ENCODE measurements around the gene LSM14A. TPM values are rescaled to one million over a fixed set of nuclear protein-coding genes. Genes with fewer than 3 reads are reported as not detected.

LSM14A gene
- total RNA-seq, 2 donors from 2014 or later: 145 to 189 TPM

DNA sequence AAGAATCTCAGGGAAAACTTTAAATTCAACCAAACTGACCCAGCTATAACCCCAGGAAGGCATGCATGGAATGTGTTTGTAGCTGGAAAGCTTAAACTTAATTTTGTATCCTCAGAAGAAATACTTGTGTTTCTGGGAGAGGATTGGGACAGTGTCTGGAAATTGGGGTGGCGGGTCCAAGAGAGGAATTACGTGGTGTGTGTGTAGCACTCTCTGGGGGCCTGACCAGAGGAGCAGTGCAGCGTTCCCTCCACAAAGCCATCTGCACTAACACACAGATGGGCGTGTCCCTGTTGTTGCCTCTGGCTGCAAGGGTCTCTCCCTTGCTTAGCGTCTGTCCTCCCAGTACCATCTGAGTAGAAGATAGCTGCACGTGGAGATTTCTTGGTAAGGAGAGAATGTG lies 88.5 kb downstream of the LSM14A start:
- intact Hi-C loops (cut with DNase I): no loop called here

GRCh38 chr19:34261334-34262109 lies 89.2 kb downstream of the LSM14A start:
- Histone ChIP-seq H3K4me1 (replicated peaks) (peaks cover 10% of the 10 kb centered on the region), H3K27me3 (replicated peaks; ENCODE audit: insufficient read depth) (no peaks in the 10 kb centered on the region), H3K36me3 (no peaks in the 10 kb centered on the region), H3K27ac (no peak overlapping the region), H3K4me3 (no peak overlapping the region), H3K9me3 (no peaks in the 10 kb centered on the region)
- intact Hi-C loops (cut with DNase I): no loop called here
- 71% methylated on average over 6 of the region's 6 CpGs for WGBS
- TF ChIP-seq POLR2AphosphoS5 (IDR thresholded peaks at IDR 0.05): no peak
- TF ChIP-seq POLR2A (IDR thresholded peaks at IDR 0.05): no peak
- TF ChIP-seq, protein P1, sequence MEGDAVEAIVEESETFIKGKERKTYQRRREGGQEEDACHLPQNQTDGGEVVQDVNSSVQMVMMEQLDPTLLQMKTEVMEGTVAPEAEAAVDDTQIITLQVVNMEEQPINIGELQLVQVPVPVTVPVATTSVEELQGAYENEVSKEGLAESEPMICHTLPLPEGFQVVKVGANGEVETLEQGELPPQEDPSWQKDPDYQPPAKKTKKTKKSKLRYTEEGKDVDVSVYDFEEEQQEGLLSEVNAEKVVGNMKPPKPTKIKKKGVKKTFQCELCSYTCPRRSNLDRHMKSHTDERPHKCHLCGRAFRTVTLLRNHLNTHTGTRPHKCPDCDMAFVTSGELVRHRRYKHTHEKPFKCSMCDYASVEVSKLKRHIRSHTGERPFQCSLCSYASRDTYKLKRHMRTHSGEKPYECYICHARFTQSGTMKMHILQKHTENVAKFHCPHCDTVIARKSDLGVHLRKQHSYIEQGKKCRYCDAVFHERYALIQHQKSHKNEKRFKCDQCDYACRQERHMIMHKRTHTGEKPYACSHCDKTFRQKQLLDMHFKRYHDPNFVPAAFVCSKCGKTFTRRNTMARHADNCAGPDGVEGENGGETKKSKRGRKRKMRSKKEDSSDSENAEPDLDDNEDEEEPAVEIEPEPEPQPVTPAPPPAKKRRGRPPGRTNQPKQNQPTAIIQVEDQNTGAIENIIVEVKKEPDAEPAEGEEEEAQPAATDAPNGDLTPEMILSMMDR (IDR thresholded peaks at IDR 0.05): no peak
- no peak for DNase-seq (ENCODE audit: low spot score)

More for the DNA sequence above, 88.5 kb downstream of the LSM14A start:
- 37% methylated on average over 6 of the region's 6 CpGs for WGBS
- H3K27ac ChIP-seq: no peak overlapping the region
- no peaks in the 10 kb centered on the region for H3K27me3 ChIP-seq (replicated peaks; ENCODE audit: insufficient read depth)
- TF ChIP-seq, protein P1 (IDR thresholded peaks at IDR 0.05): no peak
- TF ChIP-seq POLR2A (IDR thresholded peaks at IDR 0.05): no peak
- TF ChIP-seq POLR2AphosphoS5 (IDR thresholded peaks at IDR 0.05): no peak
- H3K4me3 ChIP-seq: no peak overlapping the region
- DNase-seq (ENCODE audit: low spot score): no peak
- no peaks in the 10 kb centered on the region for H3K36me3 ChIP-seq
- no peaks in the 10 kb centered on the region for H3K9me3 ChIP-seq
- peaks cover 10% of the 10 kb centered on the region for H3K4me1 ChIP-seq (replicated peaks)

- Histone ChIP-seq H3K36me3 (no peaks in the 10 kb centered on the region), H3K27me3 (replicated peaks; ENCODE audit: insufficient read depth) (no peaks in the 10 kb centered on the region), H3K4me3 (no peak overlapping the region), H3K9me3 (no peaks in the 10 kb centered on the region), H3K4me1 (replicated peaks) (peaks cover 10% of the 10 kb centered on the region), H3K27ac (peak overlapping the region in 1 of 2 donors; percentile 45)
- 83% methylated on average over 8 of the region's 8 CpGs for WGBS
- TF ChIP-seq POLR2A (IDR thresholded peaks at IDR 0.05): no peak
- TF ChIP-seq POLR2AphosphoS5 (IDR thresholded peaks at IDR 0.05): peak; percentile 38
- intact Hi-C loops (cut with DNase I): no loop called here
- no peak for DNase-seq (ENCODE audit: low spot score)
Observed at GRCh38 chr19:34263745-34264237, 91.5 kb downstream of the LSM14A start.

DNA sequence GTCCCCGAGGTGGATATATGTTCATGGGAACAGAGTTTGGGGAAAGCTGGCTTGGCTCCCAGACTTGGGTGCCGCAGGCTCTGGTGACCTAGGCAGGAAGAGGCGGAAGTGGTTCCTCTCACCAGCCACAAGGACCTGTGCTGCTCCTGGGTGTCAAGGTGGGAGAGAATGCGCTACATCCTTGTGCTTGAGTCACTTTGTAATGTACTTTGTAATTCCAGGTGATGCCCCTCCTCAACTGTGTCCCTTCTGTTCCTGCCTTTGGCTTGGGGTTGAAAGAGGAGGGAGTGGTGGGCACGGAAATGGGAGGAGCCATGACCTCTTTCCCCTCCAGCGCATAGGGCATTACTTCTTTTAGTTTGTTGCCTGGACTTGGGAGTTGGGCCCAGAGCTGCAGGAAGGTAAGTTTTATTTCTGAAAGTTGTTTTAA lies 92.9 kb downstream of the LSM14A start:
- TF ChIP-seq POLR2A (IDR thresholded peaks at IDR 0.05) (no peak), POLR2AphosphoS5 (IDR thresholded peaks at IDR 0.05) (no peak)
- TF ChIP-seq, protein P1 (IDR thresholded peaks at IDR 0.05): no peak
- intact Hi-C loops (cut with DNase I): no loop called here
- Histone ChIP-seq H3K9me3 (no peaks in the 10 kb centered on the region), H3K4me3 (no peak overlapping the region), H3K27ac (peak overlapping the region in 1 of 2 donors; percentile 45), H3K4me1 (replicated peaks) (peaks cover 6% of the 10 kb centered on the region), H3K36me3 (no peaks in the 10 kb centered on the region), H3K27me3 (replicated peaks; ENCODE audit: insufficient read depth) (no peaks in the 10 kb centered on the region)
- DNase-seq (ENCODE audit: low spot score): no peak
- 68% methylated on average over 6 of the region's 6 CpGs for WGBS

- Histone ChIP-seq H3K27me3 (replicated peaks; ENCODE audit: insufficient read depth) (no peaks in the 10 kb centered on the region), H3K27ac (peak overlapping the region in 1 of 2 donors; percentile 52), H3K9me3 (no peaks in the 10 kb centered on the region), H3K4me1 (replicated peaks) (no peaks in the 10 kb centered on the region), H3K4me3 (no peak overlapping the region), H3K36me3 (no peaks in the 10 kb centered on the region)
- DNase-seq (ENCODE audit: low spot score): no peak
- intact Hi-C loops (cut with DNase I): no loop called here
- WGBS: 63% methylated on average over 8 of the region's 8 CpGs
- TF ChIP-seq POLR2A (IDR thresholded peaks at IDR 0.05) (no peak), POLR2AphosphoS5 (IDR thresholded peaks at IDR 0.05) (no peak)
- TF ChIP-seq, protein P1 (IDR thresholded peaks at IDR 0.05): no peak
Observed at GRCh38 chr19:34269081-34269480, 96.8 kb downstream of the LSM14A start.

All from prostate gland (tissue), 2 donors.